Neural cell (in vitro differentiated cells): ENCODE results near the gene KCNE3.

Experiments used
- CTCF ChIP-seq: fragments of 450-650 bp; IDR thresholded peaks from 2 replicates; pipeline ENCODE4 v1.5.1; 2014; ENCODE audit warnings: antibody characterized with exemption, mild to moderate bottlenecking, moderate library complexity; ENCODE audit not compliant: poor library complexity, severe bottlenecking
- EP300 ChIP-seq: fragments of 450-650 bp; conservative IDR thresholded peaks from 2 replicates; pipeline ENCODE4 v1.6.1; 2014; ENCODE audit warnings: antibody characterized with exemption, mild to moderate bottlenecking, moderate library complexity; ENCODE audit not compliant: poor library complexity, severe bottlenecking
- EZH2 ChIP-seq: fragments of 200-600, 300-800 bp; shearing (Covaris generic), sonication (generic); IDR thresholded peaks from 2 replicates; pipeline ENCODE4 v1.6.1; 2014; ENCODE audit warnings: antibody characterized with exemption, low read length, borderline replicate concordance, mild to moderate bottlenecking; ENCODE audit not compliant: insufficient read depth, poor library complexity, severe bottlenecking
- MXI1 ChIP-seq: fragments of 450-650 bp; conservative IDR thresholded peaks from 2 replicates; pipeline ENCODE4 v1.6.1; 2014; ENCODE audit warnings: antibody characterized with exemption, mild to moderate bottlenecking; ENCODE audit not compliant: poor library complexity, severe bottlenecking
- POLR2AphosphoS5 ChIP-seq: IDR thresholded peaks from 2 replicates; pipeline ENCODE4 v1.6.1; 2012
- RAD21 ChIP-seq: fragments of 450-650 bp; conservative IDR thresholded peaks from 2 replicates; pipeline ENCODE4 v1.6.1; 2014; ENCODE audit warnings: antibody characterized with exemption, mild to moderate bottlenecking, moderate library complexity
- REST ChIP-seq: IDR thresholded peaks from 2 replicates; pipeline ENCODE4 v1.6.1; 2012; ENCODE audit warnings: borderline replicate concordance

GRCh38 chr11:74437441-74438042 lies 29.8 kb downstream of the KCNE3 start:
- TF ChIP-seq CTCF (no peak), POLR2AphosphoS5 (no peak), REST (no peak), EZH2 (no peak), EP300 (no peak), RAD21 (no peak), MXI1 (no peak)
